HepG2 (cell line): ENCODE data around the gene JAM2. TPM values are rescaled to one million over a fixed set of nuclear protein-coding genes. Genes with fewer than 3 reads are reported as not detected.

Source experiments
- BORCS8-MEF2B ChIP-seq: sonication (generic); formaldehyde crosslinking; IDR thresholded peaks from 2 replicates; pipeline ENCODE4 v1.8.0; 2022; ENCODE audit warnings: mild to moderate bottlenecking, missing genetic modification reagents
- CENPBD1 ChIP-seq: sonication (generic); formaldehyde crosslinking; IDR thresholded peaks from 2 replicates; pipeline ENCODE4 v1.8.0; 2022; ENCODE audit warnings: missing genetic modification reagents, low read depth, mild to moderate bottlenecking, borderline replicate concordance
- EEA1 ChIP-seq: sonication (generic); formaldehyde crosslinking; IDR thresholded peaks from 2 replicates; pipeline ENCODE4 v1.5.1; 2020; ENCODE audit warnings: mild to moderate bottlenecking, missing genetic modification reagents, borderline replicate concordance
- HNRNPUL1 ChIP-seq: fragments of 200-400 bp; formaldehyde crosslinking; IDR thresholded peaks from 2 replicates; pipeline ENCODE4 v1.6.1; 2017; ENCODE audit warnings: low read depth, mild to moderate bottlenecking, low read length, moderate library complexity
- RAD51 ChIP-seq: fragments of 450-650 bp; IDR thresholded peaks from 2 replicates; pipeline ENCODE4 v1.6.1; 2016; ENCODE audit warnings: borderline replicate concordance
- SETDB1 ChIP-seq: sonication (generic); formaldehyde crosslinking; IDR thresholded peaks from 2 replicates; pipeline ENCODE4 v1.5.1; 2020; ENCODE audit warnings: missing genetic modification reagents, mild to moderate bottlenecking, borderline replicate concordance
- TEAD2 ChIP-seq: sonication (generic); formaldehyde crosslinking; IDR thresholded peaks from 2 replicates; pipeline ENCODE4 v1.9.0; 2021; ENCODE audit warnings: missing genetic modification reagents
- ZFX ChIP-seq: sonication (generic); formaldehyde crosslinking; IDR thresholded peaks from 2 replicates; pipeline ENCODE4 v1.4.0; 2020; ENCODE audit warnings: mild to moderate bottlenecking, low read depth, missing genetic modification reagents, moderate library complexity
- ZNF616 ChIP-seq: sonication (generic); formaldehyde crosslinking; IDR thresholded peaks from 2 replicates; pipeline ENCODE4 v1.5.0; 2020; ENCODE audit warnings: low read depth, mild to moderate bottlenecking, missing genetic modification reagents
- ZUFSP ChIP-seq: sonication (generic); formaldehyde crosslinking; IDR thresholded peaks from 2 replicates; pipeline ENCODE4 v1.9.0; 2021; ENCODE audit warnings: missing genetic modification reagents, mild to moderate bottlenecking, borderline replicate concordance
- polyA plus RNA-seq, 8 experiments: library from polyadenylated mRNA; depleted of rRNA in 3 of 8; stranded (reverse) in 7 of 8; unstranded in 1 of 8; fragments of >200 nt; fragmentation: Illumina TruSeq in 4 of 8; extraction: Trizol in 4 of 8; gene quantifications; 2 replicates each; pipeline versions ENCODE4 v1.2.1 to v1.2.3, GENCODE V29; 2011 to 2016; ENCODE audit warnings: low read depth in 4 of 8, missing spikeins in 1 of 8, mixed read lengths in 1 of 8; ENCODE audit not compliant: insufficient read depth in 1 of 8
- total RNA-seq, 5 experiments: library from RNA; depleted of rRNA; stranded (reverse); fragments of >200 nt; fragmentation: Illumina TruSeq; extraction: Trizol; gene quantifications; 2 replicates each; pipeline ENCODE4 v1.2.3, GENCODE V29; 2016; ENCODE audit warnings: low read depth in 1 of 5
- TF ChIP-seq, protein P1 (sequence below): sonication (generic); formaldehyde crosslinking; IDR thresholded peaks from 2 replicates; pipeline ENCODE4 v1.4.0; 2020; ENCODE audit warnings: missing genetic modification reagents, borderline replicate concordance
- TF ChIP-seq, protein P2 (sequence below): sonication (generic); formaldehyde crosslinking; conservative IDR thresholded peaks from 2 replicates; pipeline ENCODE4 v1.5.0; 2020; ENCODE audit warnings: missing genetic modification reagents
- TF ChIP-seq, protein P3 (sequence below): sonication (generic); formaldehyde crosslinking; IDR thresholded peaks from 2 replicates; pipeline ENCODE4 v1.8.0; 2022; ENCODE audit warnings: missing genetic modification reagents, mild to moderate bottlenecking, moderate library complexity, borderline replicate concordance
- TF ChIP-seq, protein P4 (sequence below): sonication (generic); formaldehyde crosslinking; IDR thresholded peaks from 2 replicates; pipeline ENCODE4 v1.4.0; 2020; ENCODE audit warnings: missing genetic modification reagents
- TF ChIP-seq, protein P5 (sequence below): sonication (generic); formaldehyde crosslinking; IDR thresholded peaks from 2 replicates; pipeline ENCODE4 v1.4.0; 2020; ENCODE audit warnings: low read depth, mild to moderate bottlenecking, missing genetic modification reagents

JAM2 gene
- total and polyA plus RNA-seq, 2 of the 13 experiments (the other 11 are each of a cell fraction or from before 2014, with no cell fraction given), result 0.07 TPM; not detected in 1

- TF ChIP-seq, protein P1, sequence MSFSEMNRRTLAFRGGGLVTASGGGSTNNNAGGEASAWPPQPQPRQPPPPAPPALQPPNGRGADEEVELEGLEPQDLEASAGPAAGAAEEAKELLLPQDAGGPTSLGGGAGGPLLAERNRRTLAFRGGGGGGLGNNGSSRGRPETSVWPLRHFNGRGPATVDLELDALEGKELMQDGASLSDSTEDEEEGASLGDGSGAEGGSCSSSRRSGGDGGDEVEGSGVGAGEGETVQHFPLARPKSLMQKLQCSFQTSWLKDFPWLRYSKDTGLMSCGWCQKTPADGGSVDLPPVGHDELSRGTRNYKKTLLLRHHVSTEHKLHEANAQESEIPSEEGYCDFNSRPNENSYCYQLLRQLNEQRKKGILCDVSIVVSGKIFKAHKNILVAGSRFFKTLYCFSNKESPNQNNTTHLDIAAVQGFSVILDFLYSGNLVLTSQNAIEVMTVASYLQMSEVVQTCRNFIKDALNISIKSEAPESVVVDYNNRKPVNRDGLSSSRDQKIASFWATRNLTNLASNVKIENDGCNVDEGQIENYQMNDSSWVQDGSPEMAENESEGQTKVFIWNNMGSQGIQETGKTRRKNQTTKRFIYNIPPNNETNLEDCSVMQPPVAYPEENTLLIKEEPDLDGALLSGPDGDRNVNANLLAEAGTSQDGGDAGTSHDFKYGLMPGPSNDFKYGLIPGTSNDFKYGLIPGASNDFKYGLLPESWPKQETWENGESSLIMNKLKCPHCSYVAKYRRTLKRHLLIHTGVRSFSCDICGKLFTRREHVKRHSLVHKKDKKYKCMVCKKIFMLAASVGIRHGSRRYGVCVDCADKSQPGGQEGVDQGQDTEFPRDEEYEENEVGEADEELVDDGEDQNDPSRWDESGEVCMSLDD (CRISPR knock-in tag), result peak; percentile 66; the same call in 1 of the 2 replicates
- TF ChIP-seq, protein P2, sequence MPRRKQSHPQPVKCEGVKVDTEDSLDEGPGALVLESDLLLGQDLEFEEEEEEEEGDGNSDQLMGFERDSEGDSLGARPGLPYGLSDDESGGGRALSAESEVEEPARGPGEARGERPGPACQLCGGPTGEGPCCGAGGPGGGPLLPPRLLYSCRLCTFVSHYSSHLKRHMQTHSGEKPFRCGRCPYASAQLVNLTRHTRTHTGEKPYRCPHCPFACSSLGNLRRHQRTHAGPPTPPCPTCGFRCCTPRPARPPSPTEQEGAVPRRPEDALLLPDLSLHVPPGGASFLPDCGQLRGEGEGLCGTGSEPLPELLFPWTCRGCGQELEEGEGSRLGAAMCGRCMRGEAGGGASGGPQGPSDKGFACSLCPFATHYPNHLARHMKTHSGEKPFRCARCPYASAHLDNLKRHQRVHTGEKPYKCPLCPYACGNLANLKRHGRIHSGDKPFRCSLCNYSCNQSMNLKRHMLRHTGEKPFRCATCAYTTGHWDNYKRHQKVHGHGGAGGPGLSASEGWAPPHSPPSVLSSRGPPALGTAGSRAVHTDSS (CRISPR knock-in tag), result 0 out of 2 replicates have a peak, but pooled peaks have one; percentile 45
- TF ChIP-seq CENPBD1 (CRISPR knock-in tag) (no peak), BORCS8-MEF2B (CRISPR knock-in tag) (peak; percentile 80), TEAD2 (CRISPR knock-in tag) (no peak), HNRNPUL1 (peak; percentile 47; the same call in 1 of the 2 replicates), ZNF616 (CRISPR knock-in tag) (peak; percentile 91; the same call in 1 of the 2 replicates), ZUFSP (CRISPR knock-in tag) (no peak), RAD51 (no peak), EEA1 (CRISPR knock-in tag) (peak; percentile 32; the same call in 1 of the 2 replicates), ZFX (CRISPR knock-in tag) (peak; percentile 84), SETDB1 (CRISPR knock-in tag) (no peak)
- TF ChIP-seq, protein P3, sequence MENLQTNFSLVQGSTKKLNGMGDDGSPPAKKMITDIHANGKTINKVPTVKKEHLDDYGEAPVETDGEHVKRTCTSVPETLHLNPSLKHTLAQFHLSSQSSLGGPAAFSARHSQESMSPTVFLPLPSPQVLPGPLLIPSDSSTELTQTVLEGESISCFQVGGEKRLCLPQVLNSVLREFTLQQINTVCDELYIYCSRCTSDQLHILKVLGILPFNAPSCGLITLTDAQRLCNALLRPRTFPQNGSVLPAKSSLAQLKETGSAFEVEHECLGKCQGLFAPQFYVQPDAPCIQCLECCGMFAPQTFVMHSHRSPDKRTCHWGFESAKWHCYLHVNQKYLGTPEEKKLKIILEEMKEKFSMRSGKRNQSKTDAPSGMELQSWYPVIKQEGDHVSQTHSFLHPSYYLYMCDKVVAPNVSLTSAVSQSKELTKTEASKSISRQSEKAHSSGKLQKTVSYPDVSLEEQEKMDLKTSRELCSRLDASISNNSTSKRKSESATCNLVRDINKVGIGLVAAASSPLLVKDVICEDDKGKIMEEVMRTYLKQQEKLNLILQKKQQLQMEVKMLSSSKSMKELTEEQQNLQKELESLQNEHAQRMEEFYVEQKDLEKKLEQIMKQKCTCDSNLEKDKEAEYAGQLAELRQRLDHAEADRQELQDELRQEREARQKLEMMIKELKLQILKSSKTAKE, result no peak
- TF ChIP-seq, protein P4, sequence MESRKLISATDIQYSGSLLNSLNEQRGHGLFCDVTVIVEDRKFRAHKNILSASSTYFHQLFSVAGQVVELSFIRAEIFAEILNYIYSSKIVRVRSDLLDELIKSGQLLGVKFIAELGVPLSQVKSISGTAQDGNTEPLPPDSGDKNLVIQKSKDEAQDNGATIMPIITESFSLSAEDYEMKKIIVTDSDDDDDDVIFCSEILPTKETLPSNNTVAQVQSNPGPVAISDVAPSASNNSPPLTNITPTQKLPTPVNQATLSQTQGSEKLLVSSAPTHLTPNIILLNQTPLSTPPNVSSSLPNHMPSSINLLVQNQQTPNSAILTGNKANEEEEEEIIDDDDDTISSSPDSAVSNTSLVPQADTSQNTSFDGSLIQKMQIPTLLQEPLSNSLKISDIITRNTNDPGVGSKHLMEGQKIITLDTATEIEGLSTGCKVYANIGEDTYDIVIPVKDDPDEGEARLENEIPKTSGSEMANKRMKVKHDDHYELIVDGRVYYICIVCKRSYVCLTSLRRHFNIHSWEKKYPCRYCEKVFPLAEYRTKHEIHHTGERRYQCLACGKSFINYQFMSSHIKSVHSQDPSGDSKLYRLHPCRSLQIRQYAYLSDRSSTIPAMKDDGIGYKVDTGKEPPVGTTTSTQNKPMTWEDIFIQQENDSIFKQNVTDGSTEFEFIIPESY (CRISPR knock-in tag), result peak; percentile 65
- TF ChIP-seq, protein P5, sequence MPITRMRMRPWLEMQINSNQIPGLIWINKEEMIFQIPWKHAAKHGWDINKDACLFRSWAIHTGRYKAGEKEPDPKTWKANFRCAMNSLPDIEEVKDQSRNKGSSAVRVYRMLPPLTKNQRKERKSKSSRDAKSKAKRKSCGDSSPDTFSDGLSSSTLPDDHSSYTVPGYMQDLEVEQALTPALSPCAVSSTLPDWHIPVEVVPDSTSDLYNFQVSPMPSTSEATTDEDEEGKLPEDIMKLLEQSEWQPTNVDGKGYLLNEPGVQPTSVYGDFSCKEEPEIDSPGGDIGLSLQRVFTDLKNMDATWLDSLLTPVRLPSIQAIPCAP (CRISPR knock-in tag), result no peak
Observed at GRCh38 chr21:25607151-25608043, 31.7 kb upstream of the JAM2 start, which contains the start of gene MRPL39 (continued).
